CD4-positive, alpha-beta T cell treated with Interleukin-6 at 100 ng/mL for 8 hours (primary cell): ENCODE measurements around the gene TGFBI.
A peak's percentile ranks its signal among the peaks of the same experiment; 100 is the strongest.

ENCODE experiments used
- DNase-seq: peaks from one replicate; pipeline ENCODE4 v3.0.0-alpha.2; 2020; ENCODE audit warnings: mixed read lengths, low spot score

TGFBI gene

DNA sequence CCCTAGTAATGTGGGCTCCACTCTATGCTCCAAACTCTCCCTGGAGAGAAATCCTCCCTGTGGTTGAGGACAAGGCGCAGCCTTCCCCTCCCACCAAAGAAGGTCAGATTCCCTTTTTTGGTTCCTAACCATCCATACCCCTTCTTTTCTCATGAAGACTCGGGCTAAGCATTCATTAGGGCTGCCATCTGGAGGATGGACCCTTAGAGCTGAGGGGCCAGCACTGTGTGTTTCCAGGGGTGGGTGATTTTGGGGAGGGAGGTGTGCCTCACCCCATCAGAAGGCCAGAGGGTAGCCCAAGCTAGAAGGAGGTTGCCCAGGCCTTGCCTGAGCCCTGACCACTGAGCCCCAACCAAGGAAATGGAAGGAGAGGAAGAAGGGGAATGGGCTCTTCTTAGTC lies 36.8 kb downstream of the TGFBI start:
- no peak for DNase-seq

DNA sequence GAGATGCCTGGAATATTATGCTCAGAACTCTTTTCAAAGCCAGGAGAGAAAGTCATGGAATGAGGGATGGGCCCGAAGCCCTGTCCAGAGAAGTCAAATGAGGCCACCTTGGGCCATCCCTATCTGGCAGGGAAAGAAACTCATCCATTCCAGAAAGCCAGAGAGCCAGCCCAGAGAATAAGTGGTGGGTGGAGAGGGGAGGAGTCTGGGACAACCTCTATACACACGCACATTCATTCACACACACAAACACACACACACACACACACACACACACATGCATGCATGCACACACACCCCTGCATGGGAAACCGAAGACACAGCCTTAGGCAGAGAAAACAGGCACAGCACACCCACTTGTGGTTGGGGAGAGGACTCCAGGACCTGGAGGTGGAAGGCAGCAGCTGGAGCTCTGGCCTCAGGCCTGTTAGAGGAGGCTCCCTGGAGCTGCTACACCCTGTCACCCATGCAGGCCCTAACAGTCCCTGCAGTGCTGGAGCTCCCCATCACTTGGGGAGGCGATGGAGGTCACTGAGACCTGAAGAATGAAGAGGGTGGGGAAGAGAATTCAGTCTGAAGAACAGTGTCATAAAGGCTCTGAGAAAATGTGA lies 38.0 kb downstream of the TGFBI start:
- DNase-seq, result no peak

DNA sequence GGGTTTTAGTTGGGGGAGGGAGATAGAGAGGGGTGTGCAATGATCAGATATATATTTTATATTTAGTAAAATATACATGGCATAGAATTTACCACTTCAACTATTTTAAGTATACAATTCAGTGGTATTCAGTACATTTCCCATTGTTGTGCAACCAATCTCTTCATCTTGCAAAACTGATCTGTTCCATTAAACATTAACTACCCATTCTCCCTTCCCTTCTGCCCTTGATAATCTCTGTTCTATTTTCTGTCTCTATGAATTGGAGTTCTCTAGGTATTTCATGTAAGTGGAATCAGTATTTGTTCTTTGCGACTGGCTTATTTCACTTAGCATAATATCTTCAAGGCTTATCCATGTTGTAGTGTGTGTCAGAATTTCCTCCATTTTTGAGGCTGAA lies 38.6 kb downstream of the TGFBI start:
- DNase-seq, result no peak

DNA sequence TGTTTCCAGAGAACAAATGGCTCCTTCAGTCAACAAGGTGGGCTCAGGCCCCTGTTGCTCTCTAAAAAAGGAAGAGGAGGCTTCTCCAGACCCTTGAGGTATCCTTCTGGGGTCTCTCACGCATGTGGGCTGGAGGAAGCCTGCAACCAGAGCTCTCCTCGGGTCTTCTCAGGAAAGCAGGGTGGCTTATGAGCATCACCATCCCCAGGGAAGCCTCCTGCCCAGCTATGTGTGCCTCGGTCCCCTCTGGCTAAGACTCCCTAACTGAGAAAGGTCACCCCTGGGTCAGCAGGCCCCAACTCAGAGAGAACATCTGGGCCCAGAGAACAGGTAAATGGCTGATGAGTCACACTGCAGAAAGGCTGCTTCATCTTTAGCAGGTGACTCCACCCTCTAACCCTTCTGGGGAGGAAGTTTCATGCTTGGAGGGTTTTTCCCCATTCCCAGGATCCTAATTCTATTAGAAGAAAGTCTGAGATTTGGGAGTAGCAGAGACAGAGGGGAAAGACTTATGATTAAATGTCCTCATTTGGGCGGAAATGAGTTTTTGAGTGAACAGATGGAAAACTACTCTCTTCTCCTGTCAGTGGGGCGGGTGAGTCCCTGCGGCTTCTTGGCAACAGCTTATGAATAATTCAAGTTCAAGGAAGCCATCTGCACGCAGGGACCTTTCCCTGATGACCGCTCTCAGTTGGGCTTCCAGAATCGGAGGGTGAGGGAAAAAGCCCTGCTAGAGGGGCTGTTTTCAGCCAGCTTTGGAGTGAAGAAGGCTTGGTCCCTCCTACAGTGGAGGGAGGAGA lies 41.9 kb downstream of the TGFBI start:
- no peak for DNase-seq

DNA sequence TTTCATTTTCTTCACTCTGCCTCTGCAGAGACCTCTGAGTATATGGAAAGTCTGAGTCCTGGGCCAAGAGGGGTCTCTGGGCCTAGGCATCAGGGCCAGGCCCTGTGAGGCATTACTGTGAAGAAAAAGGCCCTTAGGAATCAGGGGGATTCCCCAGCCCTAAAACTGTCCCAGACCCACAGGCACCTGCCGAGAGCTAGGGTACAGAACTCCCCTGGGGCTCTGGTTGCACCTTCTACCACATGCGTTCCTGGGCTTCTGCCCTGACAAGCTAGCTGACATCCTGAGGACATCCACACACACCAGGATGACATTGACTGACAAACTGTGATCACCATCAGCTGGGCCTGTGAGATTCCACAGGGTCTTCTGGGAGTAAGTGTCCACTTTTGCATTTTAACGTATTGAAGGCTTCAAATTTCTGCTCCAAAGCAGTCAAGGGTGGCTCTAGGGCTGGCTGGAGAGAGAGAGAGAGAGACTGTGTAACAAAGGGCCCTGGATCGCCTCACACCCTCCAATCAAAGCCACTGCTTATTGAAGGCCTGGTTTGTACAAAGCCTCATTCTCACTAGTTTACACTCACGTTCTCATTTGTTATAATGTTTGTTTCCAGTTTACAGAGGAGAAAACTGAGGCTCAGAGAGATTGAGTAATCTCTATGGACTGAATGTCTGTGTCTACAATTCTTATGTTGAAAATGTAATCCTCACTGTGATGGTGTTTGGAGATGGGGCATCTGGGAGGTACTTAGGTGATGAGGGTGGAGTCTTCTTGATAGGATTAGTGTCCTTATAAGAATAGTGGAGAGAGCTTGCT lies 45.1 kb downstream of the TGFBI start:
- DNase-seq, result no peak

DNA sequence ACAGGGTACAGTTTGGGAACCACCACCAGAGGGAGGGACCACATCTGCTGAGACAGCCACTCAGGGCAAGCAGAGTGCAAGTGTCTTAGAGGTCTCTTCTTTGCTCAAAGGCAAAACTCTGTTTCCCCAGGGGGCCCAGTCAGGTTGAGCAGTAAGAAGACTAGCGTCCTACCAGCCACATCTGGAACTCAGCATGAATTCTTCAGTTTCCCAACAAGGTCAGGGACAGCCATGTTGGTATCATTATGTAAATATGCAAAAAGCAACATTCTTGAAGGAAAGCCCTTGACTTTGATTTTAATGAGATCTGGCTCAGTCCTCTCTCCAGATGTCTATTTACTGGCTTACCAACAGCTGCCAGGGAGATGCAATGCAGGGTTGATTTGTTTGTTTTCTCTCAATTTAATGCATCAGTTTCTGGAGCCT lies 46.7 kb downstream of the TGFBI start:
- DNase-seq, result no peak

DNA sequence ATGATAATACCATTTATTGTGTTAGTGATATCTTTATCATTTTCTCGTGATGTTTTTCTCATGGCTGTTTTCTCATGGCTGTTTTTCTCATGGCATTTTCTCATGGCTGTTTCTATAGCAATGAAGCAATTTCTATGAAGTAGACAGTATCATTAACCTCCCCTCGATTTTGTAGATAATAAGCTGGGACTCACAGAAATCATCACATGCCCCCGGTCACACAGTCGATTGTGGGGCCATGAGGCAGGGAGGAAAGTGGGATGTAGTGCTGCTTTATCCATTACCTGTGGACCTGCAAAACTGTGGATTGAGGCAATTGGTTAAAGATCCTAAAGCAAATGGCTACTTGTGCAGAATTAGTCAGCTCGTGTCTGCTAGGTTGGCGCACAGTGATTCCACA lies 47.3 kb downstream of the TGFBI start:
- no peak for DNase-seq

DNA sequence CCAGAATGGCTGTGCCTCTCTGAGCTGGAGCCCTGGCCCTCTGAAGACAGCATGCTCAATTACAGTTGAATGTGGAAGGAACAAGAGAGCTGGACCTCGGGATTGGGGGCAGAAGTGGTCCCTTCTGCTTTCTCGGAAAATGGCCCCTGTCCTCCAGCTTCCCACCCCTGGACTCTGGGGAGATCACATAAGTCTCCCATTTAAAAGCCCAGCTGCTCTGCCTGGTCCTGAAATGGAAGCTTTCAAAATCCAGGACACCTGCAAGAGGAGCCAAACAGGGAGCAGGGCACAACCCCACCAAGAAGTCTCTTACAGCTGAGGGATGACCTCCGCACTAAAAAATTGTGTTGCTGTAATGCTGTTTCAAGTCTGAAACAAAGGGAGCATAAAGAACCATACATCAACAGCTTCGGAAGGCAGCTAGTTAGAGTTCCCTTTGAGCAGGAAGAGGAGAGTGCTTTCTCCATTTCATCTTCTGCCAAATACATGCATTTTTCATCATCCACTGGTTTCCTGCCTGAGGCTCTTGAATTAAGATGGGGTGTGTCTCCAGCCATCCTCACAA lies 48.2 kb downstream of the TGFBI start:
- no peak for DNase-seq

DNA sequence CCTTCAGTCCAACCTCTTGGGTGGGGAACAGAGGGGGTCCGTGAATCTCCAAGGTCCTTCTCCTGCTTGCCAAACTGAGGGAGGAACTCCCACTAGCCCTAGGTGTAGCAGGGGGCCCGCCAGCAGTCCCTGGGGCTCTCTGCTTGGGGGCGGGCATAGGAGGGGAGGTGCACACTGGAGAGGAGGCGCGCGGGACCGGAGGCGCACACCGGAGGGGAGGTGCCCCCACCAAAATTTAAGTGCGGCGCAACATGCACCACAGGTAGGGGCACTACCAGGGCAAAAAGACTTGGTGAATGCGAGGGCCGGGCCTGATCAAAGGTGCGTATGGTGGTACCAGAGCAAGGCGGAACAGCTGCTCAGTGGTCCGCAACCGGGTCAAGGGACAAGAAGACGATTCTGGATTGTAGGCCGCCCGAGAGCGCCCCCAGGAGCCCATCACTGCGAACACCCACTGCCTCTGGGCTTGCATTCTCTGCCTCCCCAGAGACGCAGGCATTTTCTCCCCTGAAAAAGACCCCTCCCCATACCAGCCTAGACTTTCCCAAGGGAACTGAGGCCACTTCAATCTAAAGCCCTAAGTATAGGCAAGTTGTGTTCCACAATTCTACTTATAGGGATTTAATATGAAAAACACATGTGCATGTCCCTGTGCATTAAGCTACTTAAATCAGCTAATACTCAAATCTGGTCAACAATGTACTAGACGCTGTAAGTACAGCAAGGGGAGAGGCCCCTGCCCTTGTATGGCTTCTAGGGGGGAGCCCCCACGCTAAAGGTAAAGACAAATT lies 50.6 kb downstream of the TGFBI start:
- no peak for DNase-seq

DNA sequence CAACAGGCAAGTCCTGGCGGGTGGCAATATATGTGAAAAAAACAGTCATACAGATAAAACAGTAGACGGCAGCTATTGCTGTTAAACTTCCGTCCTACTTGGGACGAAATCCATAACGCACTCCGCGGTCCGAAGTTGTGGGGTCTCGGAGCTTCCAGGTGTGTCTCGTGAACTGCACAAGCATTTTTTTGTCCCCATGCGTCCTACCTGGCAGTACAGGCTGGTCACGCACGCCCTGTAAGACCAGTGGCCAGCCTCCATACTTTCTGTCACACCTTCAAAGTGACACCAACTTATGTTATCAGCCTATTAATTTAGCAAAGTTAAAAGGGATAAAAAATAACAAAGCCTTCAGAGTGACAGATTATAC lies 51.3 kb downstream of the TGFBI start:
- DNase-seq, result no peak

DNA sequence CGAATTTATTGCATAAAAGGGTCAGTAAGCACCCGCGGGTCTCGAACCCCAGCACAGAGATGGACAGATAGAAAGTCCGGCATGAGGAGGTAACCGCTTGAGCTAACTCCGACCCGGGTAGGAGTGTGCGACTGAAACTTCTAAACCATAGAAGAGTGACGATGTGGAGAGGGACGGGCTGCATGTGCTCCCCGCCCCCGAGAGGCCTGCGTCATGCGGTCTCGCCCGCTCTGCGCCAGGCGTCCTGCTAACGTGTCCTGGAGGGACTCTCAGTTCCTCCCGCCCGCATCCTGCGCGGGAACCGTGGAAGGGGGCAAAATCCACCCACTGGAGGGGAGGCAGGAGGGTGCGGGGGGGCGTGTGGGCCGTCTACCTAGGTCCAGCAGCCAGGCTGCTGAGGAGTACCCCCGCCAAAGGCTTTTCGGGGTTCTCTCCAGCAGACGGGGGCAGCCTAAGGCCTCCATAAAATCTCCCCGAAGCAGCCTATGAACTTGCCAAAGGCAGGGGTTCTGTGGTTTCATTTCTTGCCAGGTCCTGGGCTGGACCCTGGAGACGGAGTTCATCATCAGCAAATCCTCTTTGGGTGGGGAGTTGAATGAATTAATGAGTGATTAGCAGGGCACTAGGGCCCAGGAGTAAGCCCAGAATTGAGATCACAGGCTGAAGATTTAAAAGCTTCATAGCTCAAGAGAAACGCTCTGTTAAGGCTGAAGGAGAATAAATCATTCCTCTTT lies 51.9 kb downstream of the TGFBI start:
- peak; percentile 56 for DNase-seq

DNA sequence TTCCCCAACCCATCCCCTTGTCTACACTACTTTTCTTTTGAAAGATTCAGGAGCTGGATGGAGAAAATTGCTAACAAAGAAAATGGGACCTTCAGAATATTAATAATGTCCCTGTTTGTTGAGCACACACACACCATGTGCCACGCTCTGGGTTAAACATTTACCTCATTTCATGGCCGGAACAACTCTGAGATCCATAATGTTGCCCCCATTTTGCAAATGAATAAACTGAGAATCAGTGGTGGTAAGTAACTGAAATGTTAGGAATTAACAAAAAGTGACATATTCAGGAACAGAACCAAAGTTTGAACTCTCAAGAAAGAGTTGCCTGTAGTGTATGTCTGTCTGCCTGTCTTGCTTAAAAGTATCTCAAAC lies 52.4 kb downstream of the TGFBI start:
- DNase-seq, result no peak

DNA sequence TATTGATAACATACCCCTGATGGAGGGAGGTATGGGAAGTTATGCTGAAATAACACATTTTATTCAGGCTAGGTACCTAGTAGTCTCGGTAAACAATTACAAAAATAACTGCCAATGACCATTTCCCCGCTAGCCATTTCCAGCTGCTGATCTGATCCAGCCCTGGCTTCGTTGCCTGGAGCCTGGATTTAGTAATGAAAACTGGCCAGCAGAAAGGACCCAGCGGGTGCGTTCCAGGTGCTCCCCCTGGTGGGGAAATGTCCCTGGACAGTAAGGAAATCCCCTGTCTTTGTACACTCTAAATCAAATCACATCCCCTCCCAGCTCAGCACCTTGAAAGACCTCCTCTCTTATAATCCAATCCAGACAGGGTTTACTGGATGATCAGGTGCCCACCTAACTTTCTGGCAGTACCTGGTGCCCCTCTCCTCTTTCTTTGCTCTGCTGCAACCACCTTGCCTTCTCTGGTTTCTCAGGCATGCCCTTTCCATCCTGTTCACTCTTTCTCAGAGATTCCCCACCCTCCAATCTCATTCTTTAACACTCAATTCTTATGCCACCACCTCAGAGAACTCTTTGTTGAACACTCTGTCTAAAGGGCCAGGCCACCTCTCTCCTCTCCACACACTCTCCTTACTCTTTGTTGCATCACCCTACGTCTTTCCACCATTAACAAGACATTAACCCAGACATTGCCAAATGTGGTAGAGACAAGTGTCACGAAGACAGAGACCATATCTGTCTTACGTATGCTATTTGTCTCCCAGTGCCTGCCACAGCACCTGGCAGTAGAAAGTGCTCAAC lies 53.8 kb downstream of the TGFBI start:
- DNase-seq, result peak; percentile 51

DNA sequence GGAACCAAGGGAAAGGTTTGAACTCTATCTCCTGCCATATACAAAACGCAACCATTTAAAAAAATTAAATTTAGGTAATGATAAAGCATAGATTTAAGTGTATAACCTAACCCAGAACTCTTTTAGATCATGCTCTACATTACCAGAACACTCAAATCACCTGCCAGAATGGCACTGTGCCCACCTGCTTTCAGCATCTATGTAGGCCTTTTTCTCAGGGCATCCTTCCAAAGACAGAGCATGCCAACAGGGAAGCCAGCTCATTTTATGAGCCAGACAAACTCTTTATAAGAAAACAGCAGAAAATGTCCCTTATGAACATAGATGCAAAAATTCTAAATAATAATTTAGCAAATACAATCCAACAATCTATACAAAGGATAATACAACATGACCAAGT lies 55.9 kb downstream of the TGFBI start:
- DNase-seq, result no peak

DNA sequence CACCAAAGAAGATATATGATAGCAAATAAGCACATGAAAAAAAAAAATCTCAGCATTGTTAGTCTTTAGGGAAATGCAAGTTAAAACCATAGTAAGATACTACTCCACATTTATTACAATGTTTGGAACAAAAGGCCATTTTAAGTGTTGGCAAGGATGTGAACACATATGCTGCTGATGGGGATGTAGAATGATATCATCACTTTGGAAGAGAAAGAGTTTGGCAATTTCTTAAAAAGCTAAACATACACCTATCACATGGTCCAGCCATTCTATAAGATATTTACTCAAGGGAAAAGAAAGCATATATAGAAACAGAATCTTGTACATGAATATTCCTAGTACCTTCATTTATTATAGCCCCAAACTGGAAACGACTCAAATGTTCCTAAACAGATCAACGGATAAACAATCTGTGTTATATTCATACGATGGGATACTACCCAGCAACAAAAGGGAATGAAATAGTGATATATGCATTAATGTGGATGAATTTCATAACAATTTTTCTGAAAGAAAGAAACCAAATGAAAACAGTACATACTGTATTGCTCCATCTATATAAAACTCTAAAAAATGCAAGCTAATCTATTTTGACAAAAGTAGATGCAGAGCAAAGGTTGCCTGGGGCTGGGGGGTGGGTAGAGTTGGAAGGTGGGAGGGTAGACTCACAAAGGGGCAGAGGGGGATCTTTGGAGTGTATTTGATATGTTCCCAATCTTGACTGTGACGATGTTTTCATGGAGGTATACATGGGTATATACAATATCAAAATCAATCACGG lies 58.2 kb downstream of the TGFBI start:
- no peak for DNase-seq

DNA sequence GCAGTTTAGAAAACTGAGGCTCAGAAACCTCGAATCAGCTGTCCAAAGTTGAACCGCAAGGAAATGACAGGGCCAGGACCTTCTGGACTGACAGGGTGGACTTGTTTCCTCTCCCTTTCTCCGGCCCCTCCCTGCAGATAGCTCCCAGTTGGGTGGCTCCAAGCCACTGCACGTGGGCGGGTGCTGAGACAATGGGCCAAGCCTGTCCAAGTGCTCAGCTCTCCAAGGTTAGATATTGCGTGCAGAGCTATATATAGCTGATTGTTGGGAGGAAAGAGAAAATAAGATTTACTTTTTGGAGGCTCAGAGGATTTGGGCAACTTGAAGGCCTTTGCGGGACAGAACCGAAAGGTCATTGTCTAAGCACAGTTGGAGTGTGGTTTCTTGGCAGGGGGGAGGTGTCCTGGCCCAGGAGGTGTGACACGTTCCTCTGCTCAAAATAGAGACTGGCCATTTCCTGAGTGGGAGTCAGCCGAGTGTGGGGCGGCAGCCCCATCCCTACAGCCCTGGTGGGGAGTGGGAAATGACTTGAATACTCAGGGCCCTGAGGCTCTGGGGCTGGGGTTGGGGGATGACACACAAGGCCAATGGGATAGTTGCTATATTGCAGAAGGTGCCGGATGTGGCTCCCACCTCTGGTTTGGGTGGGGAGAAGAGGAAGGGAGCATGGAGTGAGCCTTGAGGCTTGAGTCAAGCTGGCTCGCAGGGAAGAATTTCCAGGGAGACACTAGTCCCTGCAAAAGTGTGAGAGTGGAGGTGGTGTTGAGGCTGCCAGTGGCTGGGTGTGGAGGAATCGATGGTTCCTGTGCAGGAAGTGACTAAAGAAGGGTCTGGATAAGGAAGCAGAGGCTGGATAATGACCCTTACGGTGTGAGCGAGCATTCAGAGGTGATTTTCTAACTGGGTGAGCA lies 59.4 kb downstream of the TGFBI start:
- no peak for DNase-seq

DNA sequence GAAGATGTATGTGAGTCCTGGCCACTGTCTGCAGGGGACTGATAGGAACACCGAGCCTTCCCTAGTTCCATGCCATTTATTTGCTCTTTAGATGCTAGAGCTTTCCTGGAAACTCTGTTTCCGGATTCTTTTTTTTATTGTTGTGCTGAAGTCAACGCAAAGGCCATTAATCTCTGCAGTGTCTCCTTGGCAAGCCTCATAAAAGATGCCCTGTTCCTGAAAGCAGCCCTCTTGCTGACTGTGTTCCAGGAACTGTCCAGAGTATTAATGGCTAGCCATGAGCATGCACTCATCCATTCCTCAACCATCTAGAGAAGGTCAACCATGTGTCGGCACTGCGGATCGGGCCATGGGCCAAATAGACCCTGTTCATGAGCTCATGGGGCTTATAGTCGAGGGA lies 61.0 kb downstream of the TGFBI start:
- DNase-seq, result no peak

DNA sequence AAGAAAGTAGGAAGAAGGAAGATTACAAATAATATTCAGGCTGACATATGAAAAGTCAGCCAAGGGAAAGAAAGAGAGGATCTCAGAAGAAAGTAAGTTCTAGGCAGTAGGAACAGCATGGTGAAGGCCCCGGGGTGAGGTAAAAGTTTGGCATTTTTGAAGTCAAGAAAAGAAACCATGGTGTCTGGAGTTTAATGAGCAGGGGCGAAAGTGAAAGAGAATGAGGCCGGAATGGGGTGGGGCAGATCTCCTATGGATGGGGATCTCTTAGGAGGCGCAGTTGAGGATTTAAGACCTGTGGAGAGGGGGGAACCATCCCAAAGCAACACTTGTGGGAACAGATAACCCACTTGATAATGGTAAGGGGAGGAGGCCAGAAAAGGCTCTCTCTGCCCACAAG lies 61.5 kb downstream of the TGFBI start:
- no peak for DNase-seq
